ENCODE measurements around the gene TM7SF2.

TM7SF2 gene

GRCh38 chr11:65151331-65151899 lies 39.7 kb downstream of the TM7SF2 start:
- Histone ChIP-seq H3K27me3 (replicated peaks; ENCODE audit: insufficient read depth, low read length) (no peaks in the 10 kb centered on the region), H3K27ac (ENCODE audit: low read length) (no peak overlapping the region), H3K9me2 (replicated peaks; ENCODE audit: insufficient read depth, low read length) (no peaks in the 10 kb centered on the region), H3K36me3 (replicated peaks; ENCODE audit: insufficient read depth, low read length) (no peaks in the 10 kb centered on the region), H3K9ac (ENCODE audit: low read length) (no peak overlapping the region), H3K4me2 (ENCODE audit: low read depth, low read length) (no peak overlapping the region), H3F3A (ENCODE audit: insufficient read depth, low read length) (no peaks in the 10 kb centered on the region), H4K20me1 (ENCODE audit: insufficient read depth, low read length) (no peaks in the 10 kb centered on the region), H3K4me3 (ENCODE audit: low read length) (no peak overlapping the region), H2AFZ (ENCODE audit: low read length) (no peak overlapping the region), H3K9me3 (replicated peaks; ENCODE audit: insufficient read depth, low read length) (no peaks in the 10 kb centered on the region), H3K4me1 (ENCODE audit: low read length) (no peaks in the 10 kb centered on the region), H3K79me2 (ENCODE audit: low read length) (no peaks in the 10 kb centered on the region)
- TF ChIP-seq CTCF (IDR thresholded peaks at IDR 0.05; ENCODE audit: low read length) (no peak), EZH2phosphoT487 (IDR thresholded peaks at IDR 0.05; ENCODE audit: low read length) (no peak), EZH2 (optimal IDR thresholded peaks at IDR 0.05; ENCODE audit: low read depth, low read length) (no peak)
- DNase-seq: no peak

GRCh38 chr11:65152122-65152521 lies 40.5 kb downstream of the TM7SF2 start:
- Histone ChIP-seq H4K20me1 (ENCODE audit: insufficient read depth, low read length) (no peaks in the 10 kb centered on the region), H3F3A (ENCODE audit: insufficient read depth, low read length) (no peaks in the 10 kb centered on the region), H3K36me3 (replicated peaks; ENCODE audit: insufficient read depth, low read length) (no peaks in the 10 kb centered on the region), H3K4me3 (ENCODE audit: low read length) (0 out of 2 replicates have a peak overlapping the region, but pooled peaks have one; percentile 26), H3K4me2 (ENCODE audit: low read depth, low read length) (peak overlapping the region; percentile 51), H3K27ac (ENCODE audit: low read length) (no peak overlapping the region), H3K79me2 (ENCODE audit: low read length) (no peaks in the 10 kb centered on the region), H3K4me1 (ENCODE audit: low read length) (no peaks in the 10 kb centered on the region), H3K9me3 (replicated peaks; ENCODE audit: insufficient read depth, low read length) (no peaks in the 10 kb centered on the region), H2AFZ (ENCODE audit: low read length) (peak overlapping the region; percentile 72; the same call in 1 of the 2 replicates), H3K9ac (ENCODE audit: low read length) (no peak overlapping the region), H3K27me3 (replicated peaks; ENCODE audit: insufficient read depth, low read length) (no peaks in the 10 kb centered on the region), H3K9me2 (replicated peaks; ENCODE audit: insufficient read depth, low read length) (no peaks in the 10 kb centered on the region)
- TF ChIP-seq EZH2phosphoT487 (IDR thresholded peaks at IDR 0.05; ENCODE audit: low read length): no peak
- no peak for TF ChIP-seq EZH2 (optimal IDR thresholded peaks at IDR 0.05; ENCODE audit: low read depth, low read length)
- no peak for TF ChIP-seq CTCF (IDR thresholded peaks at IDR 0.05; ENCODE audit: low read length)
- DNase-seq: peak; percentile 21

GRCh38 chr11:65156256-65156655 lies 44.6 kb downstream of the TM7SF2 start:
- Histone ChIP-seq H3K27ac (ENCODE audit: low read length) (no peak overlapping the region), H3K36me3 (replicated peaks; ENCODE audit: insufficient read depth, low read length) (no peaks in the 10 kb centered on the region), H3F3A (ENCODE audit: insufficient read depth, low read length) (no peaks in the 10 kb centered on the region), H3K9me3 (replicated peaks; ENCODE audit: insufficient read depth, low read length) (no peaks in the 10 kb centered on the region), H3K9ac (ENCODE audit: low read length) (no peak overlapping the region), H3K4me2 (ENCODE audit: low read depth, low read length) (no peak overlapping the region), H3K4me1 (ENCODE audit: low read length) (0 out of 2 replicates have a peak, but pooled peaks cover 9% of the 10 kb centered on the region), H3K27me3 (replicated peaks; ENCODE audit: insufficient read depth, low read length) (no peaks in the 10 kb centered on the region), H3K79me2 (ENCODE audit: low read length) (no peaks in the 10 kb centered on the region), H3K4me3 (ENCODE audit: low read length) (no peak overlapping the region), H2AFZ (ENCODE audit: low read length) (no peak overlapping the region), H3K9me2 (replicated peaks; ENCODE audit: insufficient read depth, low read length) (no peaks in the 10 kb centered on the region), H4K20me1 (ENCODE audit: insufficient read depth, low read length) (no peaks in the 10 kb centered on the region)
- no peak for TF ChIP-seq CTCF (IDR thresholded peaks at IDR 0.05; ENCODE audit: low read length)
- no peak for TF ChIP-seq EZH2 (optimal IDR thresholded peaks at IDR 0.05; ENCODE audit: low read depth, low read length)
- TF ChIP-seq EZH2phosphoT487 (IDR thresholded peaks at IDR 0.05; ENCODE audit: low read length): no peak
- no peak for DNase-seq

All from MM.1S (cell line).